ENCODE measurements around the gene KDELR3.

DNA sequence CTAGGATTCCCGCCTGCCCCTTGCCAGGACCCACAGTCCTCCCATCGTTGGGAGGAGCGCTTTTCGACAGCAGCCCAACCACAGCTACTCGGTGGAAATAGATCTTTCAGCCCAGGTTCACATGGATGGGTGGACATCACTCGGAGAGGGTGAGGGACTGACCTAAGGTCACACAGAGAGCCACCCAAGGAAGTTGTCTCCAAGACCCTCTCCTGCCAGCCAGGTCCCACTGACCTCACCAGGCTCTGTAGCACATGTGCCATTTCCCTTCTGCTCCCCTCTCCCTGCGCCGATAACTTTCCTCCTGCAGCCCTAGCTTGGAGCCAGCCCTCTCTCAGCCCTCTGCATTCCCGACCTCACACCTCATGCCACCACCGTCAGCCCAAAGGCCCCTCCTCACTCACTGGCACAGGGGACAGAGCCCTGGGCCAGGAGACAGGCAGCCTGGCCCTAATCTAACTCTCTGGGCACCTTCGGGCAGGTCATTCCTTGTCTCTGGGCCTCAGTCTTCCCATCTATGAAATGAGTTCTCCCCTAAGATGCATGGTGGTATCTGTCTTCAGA, 17.6 kb upstream of the KDELR3 start:
- TF ChIP-seq, protein P1, sequence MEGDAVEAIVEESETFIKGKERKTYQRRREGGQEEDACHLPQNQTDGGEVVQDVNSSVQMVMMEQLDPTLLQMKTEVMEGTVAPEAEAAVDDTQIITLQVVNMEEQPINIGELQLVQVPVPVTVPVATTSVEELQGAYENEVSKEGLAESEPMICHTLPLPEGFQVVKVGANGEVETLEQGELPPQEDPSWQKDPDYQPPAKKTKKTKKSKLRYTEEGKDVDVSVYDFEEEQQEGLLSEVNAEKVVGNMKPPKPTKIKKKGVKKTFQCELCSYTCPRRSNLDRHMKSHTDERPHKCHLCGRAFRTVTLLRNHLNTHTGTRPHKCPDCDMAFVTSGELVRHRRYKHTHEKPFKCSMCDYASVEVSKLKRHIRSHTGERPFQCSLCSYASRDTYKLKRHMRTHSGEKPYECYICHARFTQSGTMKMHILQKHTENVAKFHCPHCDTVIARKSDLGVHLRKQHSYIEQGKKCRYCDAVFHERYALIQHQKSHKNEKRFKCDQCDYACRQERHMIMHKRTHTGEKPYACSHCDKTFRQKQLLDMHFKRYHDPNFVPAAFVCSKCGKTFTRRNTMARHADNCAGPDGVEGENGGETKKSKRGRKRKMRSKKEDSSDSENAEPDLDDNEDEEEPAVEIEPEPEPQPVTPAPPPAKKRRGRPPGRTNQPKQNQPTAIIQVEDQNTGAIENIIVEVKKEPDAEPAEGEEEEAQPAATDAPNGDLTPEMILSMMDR (IDR thresholded peaks at IDR 0.05): no peak
- no peak for TF ChIP-seq POLR2AphosphoS5 (IDR thresholded peaks at IDR 0.05)
- no peak for TF ChIP-seq POLR2A (IDR thresholded peaks at IDR 0.05; ENCODE audit: low read depth)

Data from esophagus muscularis mucosa (tissue), 3 donors.